Effector CD8-positive, alpha-beta T cell (primary cell): ENCODE measurements around the gene CASP8.
"Not testable (repeated sequence)": the region's sequence is repeated elsewhere in the genome, so short reads cannot be mapped to it uniquely, and the experiment has no call there.

ENCODE experiments used
- DNase-seq: peaks from one replicate; lab custom pipeline; 2025; lab: John Stamatoyannopoulos, UW

Gene CASP8

DNA sequence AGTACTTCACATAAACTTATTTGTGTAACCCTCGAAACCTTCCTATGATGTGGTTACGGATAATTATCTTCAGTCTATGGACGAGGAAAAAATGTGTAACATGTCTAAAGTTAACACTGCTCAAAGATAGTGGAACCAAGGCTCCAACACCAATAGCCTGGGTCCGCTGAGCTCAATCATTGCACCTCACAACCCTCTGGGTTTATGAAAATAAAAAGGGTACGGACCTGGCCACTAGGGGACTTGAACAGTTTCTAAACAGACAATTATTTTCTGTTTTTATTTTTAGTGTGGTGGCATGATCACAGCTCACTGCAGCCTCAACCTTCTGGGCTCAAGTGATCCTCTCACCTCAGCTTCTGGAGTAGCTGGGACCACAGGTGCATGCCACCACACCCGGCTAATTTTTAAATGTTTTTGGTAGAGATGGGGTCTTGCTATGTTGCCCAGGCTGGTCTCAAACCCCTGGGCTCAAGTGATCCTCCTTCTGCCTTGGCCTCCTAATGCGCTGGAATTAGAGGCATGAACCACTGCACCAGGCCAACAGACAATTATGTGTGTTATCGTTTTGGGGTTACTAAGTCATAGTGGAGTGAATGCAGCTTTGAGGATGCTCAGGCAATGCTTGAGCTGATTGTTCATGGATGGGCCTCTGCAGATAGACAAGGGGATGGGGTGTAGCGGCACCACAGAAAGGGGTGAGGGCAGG, 10.1 kb downstream of the CASP8 start:
- no peak for DNase-seq

DNA sequence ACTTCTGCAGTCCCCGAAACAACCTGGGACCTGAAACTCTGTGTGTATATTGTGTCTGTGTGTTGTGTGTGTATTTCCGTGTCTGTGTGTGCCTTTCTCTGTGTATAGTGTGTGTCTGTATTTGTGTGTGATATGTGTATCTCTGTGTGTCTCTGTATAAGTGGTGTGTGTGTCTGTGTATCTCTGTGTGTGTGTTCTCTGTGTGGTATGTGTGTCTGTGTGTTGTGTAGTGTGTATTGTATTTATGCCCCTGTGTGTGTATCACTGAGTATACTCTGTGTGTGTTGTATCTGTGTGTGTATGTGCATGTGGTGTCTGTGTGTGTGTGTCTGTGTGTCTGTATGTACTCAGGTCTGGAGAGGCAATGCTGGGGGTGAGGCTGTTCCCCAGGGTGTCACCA, 11.6 kb downstream of the CASP8 start:
- DNase-seq: no peak

DNA sequence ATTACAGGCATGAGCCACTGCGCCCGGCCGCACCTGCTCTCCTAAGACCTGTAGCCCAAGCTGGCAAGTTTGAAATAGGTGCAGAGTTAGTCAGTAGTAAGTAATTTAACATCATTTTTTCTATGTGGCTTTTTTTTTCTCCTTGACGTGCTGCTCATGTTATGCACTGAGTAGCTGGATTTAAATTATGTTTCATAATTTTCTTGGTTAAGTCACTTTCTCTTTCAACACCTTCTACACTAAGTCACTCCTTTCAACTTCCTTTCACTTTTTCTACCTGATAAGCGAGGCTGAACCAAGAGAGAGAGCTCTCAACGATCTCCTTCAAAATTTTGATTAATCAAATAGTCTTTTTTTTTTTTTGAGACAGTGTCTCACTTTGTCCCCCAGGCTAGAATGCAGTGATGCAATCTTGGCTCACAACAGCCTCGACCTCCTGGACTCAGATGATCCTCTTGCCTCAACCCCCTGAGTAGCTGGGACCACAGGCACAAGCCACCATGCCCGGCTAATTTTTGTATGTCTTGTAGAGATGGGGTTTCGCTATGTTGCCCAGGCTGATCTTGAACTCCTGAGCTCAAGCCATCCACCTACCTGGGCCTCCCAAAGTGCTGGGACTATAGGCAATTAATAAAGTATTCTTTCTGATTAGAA, 13.1 kb downstream of the CASP8 start:
- DNase-seq: no peak

DNA sequence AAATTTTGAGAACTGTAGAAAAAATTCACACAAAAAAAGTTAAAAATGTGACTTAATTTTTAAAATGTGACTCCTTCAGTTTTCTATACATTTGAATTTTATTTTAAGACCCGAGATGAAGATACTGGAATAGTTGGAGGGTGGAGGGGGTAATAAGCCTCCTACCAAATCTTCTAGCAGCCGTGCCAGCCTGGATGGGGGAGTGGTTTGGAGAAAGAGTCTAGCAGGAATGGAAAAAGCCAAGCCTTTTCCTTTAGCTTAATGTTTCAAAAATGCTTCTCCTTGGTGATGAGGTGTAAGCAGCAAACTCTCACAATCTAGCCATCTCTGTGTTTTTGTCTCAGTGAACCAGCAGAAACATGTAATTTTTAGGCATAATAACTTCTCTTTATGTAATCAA, 14.7 kb downstream of the CASP8 start:
- DNase-seq: no peak

DNA sequence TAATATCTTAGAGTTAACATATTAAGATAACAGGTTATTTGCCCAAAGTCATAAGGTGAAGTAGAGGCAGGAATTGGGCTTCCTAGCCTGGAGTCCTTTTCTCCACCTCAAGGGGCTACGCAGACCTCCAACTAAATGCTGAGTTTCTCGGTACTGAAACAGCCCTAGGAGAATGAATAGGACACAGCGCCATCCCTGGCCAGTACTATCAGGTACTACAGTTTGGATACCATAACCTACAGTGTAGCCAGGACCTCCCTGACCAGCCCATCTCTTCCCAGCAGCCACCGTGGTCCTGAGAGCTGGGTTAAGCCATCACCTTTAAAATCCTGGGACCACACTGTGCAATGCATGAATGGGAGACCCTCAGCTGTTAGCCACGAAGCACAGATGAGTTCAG, 15.7 kb downstream of the CASP8 start:
- DNase-seq: no peak

DNA sequence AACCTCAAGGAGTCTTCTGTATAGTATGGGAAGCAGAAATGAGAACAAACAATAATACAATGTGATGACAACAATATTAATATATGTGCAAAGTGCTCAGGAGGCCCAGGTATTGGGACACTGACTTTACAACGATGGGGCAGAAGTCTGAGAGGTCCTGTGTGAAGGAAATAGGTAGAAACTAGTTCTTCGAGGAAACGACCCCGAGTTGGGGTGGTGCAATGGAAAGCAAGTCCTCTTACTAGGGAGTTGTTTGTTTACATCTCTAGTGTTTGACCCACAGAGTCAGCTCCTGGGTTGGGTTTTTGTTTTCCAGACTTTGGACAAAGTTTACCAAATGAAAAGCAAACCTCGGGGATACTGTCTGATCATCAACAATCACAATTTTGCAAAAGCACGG, 16.2 kb downstream of the CASP8 start:
- DNase-seq: no peak

DNA sequence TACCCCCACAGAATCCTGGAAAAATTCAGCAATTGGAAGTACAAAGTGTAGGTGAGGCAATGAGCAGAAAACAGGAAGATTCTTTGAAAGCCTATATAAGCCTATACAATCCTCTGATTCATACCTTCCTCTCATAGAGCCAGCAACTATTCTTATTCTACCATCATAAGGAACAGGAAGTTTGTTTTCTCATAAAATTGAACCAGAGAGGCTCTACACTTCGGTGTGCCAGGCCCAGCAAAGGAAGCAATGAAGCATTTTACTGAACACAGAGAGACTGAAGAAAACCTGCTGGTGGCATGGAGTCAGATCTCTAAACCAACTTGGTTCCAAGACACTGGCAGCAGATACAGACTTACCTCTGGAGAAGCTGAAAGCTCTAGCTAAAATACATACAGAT, 18.7 kb downstream of the CASP8 start:
- no peak for DNase-seq

DNA sequence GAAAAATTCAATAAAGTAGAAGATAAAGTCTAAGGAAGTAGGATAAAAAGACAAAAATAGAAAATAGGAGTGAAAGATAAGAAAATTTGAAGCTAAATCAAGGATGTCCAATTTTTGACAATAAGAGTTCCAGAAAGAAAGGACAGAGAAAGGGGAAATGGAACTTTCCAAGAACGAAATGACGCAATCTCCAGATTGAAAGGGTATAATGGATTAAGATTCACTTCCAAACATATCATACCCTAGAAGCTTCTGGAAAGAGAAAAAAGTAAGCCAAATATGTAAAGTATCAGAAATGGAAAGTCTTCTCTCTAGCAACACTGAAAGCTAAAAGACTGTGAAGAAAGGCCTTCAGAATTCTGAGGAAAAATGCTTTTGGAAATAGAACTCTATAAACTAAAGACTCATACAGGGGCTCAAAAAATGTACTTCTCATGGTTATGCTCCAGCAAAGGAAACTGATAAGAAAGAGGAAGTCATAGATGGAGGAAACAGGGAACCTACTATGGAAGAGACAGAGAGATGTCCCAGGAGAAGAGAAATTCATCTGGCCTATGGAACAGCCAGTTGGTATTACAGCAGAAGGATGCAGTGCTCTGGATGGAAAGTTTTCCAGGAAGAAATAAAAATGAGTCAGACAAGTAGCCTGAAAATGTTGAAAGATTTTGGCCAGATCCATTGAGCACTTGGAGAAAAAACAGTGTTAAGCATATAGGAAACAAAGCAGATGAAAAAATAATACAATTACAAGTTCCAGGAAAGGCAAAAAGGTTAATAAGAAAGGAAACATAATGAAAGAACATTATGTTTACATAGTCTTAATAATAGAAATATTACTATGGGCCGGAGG, 20.1 kb downstream of the CASP8 start:
- no peak for DNase-seq

DNA sequence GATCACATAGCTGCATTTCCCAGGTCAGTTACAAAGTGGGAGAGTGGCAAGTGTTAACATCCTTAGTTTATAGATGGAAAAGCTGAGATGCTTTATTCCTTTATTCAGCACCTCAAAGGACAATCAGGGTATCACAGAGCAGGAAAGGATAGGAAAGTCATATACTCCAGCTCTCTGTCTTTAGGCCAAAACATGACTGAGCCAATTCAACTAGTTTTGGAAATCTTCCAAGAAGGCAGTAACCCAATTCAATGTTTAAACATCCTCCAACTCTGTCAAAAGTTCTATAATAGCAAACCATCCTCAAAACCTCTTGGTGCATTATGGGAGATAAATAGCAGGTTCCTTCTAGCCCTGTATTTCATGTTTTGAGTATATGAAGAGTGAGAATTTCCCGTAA, 25.2 kb downstream of the CASP8 start:
- no peak for DNase-seq

DNA sequence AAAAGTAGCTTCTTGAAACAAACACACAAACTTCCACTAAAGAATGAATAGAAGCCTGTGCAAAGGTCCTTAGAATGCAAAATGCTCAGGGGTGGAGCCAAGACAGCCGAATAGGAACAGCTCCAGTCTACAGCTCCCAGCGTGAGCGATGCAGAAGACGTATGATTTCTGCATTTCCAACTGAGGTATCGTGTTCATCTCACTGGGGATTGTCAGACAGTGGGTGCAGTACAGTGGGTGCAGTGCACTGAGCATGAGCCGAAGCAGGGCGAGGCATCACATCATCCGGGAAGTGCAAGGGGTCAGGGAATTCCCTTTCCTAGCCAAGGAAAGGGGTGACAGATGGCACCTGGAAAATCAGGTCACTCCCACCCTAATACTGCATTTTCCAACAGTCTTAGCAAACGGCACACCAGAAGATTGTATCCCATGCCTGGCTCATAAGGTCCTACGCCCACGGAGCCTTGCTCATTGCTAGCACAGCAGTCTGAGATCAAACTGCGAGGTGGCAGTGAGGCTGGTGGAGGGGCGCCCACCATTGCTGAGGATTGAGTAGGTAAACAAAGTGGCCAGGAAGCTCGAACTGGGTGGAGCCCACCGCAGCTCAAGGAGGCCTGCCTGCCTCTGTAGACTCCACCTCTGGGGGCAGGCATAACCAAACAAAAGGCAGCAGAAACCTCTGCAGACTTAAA, 30.3 kb downstream of the CASP8 start:
- DNase-seq: not testable (repeated sequence)

DNA sequence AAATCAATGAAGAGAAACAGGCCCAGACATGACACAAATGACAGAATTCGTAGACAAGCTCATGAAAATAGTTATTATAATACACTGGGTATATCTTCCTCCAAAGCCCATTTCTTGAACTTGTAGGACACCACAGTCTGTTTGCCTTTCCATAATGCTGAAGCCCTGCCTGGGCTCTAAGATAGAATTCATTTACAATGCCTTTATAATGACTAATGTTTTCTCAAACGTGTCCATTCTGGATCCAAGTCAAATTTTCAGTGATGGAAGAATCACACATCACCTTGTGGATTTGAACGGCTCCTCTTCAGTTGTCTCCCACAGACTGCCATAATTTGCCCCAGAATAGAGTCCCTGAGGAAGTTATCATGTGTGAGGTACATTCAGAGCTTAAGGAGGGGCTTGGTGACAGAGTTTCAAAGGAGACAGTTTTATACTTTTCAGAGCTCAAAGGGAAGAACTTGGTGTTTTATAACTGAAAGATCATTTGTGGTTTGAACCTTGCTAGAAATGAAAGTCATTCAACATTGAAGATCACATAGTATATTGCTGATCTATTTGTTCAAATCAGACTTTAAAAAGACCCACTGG, 38.2 kb downstream of the CASP8 start:
- no peak for DNase-seq

DNA sequence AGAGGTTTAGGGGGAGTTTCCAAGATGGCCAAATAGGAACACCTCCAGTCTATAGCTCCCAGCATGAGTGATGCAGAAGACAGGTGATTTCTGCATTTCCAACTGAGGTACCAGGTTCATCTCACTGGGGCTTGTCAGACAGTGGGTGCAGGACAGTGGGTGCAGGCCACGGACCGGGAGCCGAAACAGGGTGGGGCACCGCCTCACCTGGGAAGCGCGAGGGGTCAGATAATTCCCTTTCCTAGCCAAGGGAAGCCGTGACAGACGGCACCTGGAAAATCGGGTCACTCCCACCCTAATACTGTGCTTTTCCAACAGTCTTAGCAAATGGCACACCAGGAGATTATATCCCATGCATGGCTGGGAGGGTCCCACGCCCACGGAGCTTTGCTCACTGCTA, 39.6 kb downstream of the CASP8 start:
- not testable (repeated sequence) for DNase-seq

DNA sequence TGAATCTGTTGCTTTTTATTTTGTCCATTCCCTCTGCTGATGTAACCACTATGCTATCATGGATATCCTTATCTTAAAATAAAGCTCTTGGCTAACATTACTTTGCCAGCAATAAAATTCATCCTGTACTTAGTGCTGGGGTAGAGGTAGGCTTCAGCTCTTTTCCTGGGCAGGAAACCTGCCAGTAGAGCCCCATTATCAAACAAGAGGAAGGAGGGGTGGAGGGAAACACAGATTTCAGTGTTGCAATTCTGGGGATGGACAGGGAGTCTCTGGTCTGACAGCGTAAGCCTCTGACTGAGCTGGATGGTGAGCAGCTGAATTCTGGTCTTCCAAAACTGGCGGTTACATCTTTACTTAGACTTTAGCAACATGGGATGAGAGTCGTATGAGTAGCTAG, 47.5 kb downstream of the CASP8 start:
- DNase-seq: no peak

DNA sequence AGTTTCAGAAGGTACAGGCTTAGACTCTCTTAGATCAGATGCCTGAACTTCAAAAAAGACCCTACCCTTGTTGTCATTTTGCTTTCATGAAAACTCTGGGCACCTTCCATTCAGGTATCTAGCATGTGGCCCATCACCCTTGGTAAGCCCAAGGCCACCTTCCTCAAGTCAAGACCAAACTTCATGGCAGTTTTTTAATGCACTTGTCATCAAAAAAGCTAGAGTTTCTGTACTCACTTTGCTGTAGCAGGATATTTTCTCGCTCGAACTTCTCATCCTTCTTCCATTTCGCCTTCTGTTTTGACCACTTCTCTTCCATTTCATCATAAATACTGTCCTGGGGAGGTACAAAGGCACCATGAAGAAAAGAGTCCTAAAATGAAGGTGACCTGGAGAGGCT, 48.6 kb downstream of the CASP8 start:
- no peak for DNase-seq

DNA sequence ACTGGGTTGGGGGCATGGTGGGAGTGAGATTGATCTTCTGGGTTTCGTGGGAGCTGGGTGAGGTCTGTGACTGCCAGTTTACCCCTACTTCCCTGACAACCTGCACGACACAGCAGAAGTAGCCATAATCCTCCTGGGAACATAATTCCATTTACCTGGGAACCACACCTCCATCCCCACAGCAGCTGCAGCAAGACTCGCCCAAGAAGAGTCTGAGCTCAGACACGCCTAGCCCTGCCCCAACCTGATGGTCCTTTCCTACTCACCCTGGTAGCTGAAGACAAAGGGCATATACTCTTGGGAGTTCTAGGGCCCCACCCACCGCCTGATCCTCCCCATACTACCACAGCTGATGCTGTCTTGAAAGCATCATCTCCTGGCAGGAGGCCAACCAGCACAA, 53.0 kb downstream of the CASP8 start:
- no peak for DNase-seq

DNA sequence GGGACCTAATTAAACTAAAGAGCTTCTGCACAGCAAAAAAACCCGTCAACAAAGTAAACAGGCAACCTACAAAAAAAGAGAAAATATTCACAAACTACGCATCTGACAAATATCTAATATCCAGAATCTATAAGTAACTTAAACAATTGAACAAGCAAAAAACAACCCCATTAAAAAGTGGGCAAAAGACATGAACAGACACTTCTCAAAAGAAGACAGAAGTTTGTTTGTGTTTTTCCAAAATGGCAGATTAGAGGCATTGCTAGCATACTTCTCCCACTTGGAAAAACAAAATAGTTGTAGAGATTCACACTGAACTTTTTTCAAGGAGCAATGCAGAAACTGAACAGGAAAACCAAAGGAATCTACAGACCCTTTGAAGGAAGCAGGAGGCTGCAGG, 59.2 kb downstream of the CASP8 start:
- DNase-seq: no peak

DNA sequence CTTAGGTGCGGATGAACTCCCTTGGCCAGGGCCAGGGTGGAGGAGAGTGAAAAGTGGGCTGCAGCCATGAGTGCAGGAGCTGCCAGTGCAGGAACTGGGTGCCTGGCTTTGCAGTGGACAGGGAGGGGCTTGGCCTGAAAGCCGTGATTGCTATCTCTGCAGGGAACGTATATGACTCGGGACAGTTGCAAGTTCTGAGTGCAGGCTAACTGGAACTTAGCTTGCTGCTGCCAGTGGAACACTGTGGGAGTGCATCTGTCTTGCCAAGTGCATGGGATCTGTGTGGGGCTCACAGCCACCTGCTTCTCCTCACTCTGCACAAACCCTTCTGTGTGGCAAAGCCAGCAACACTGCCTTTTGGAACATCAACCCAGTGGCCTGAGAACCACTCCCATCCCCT, 59.9 kb downstream of the CASP8 start:
- DNase-seq: no peak

DNA sequence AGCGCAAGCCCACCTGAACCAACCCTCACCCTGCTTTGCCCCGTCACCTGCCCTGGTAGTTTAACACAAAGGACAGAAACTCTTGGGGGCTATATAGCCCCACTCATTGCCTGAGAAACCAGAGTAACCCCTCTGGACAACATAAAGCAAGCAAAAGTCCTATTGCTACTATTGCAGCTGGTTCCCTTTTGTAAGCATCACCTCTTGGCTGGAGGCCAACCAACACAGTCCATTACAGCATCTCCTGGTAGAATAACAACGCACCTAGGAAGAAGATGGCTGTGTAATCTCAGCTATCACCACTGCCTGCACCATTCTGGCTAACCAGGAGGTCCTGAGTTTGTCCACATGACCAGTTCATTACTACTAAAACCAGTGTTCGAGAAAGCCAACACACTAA, 60.4 kb downstream of the CASP8 start:
- no peak for DNase-seq

DNA sequence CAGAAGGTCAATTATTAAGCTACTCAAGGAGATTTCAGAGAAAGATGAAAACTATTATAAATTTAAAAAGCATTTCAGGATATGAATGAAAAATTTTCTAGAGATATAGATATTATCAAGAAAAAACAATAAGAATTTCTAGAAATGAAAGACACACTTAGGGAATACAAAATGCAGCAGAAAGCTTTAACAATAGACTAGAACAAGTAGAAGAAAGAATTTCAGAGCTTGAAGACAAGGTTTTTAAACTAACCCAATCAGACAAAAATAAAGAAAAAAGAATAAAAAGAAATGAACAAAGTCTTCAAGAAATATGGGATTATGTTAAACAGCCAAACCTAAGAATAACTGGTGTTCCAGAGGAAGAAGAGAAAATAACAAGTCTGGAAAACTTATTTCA, 62.4 kb downstream of the CASP8 start:
- no peak for DNase-seq

DNA sequence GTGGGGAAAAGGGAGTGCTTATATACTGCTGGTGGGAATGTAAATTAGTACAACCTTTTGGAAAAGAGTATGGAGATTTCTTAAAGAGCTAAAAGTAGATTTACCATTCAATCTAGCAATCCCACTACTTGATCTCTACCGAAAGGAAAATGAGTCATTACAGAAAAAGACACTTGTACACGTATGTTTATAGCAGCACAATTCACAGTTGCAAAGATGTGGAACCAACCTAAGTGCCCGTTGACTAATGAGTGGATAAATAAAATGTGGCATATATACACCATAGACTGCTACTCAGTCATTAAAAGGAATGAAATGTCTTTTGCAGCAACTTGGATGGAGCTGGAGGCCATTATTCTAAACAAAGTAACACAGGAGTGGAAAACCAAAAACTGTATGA, 67.3 kb downstream of the CASP8 start:
- DNase-seq: no peak

DNA sequence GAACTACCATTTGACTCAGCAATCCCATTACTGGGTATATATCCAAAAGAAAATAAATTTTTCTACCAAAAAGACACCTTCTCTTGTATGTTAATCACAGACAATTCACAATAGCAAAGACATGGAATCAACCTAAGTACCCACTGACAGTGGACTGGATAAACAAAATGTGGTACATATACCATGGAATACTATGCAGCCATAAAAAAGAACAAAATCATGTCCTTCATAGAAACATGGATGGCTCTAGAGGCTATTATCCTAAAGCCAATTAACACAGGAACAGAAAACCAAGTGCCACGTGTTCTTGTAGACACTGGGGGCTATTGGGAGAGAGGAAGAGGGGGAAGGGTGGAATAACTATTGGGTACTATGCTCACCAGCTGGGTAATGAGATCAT, 69.1 kb downstream of the CASP8 start:
- no peak for DNase-seq
